SK-N-SH treated with all-trans-retinoic acid at 6 μM for 48 hours (cell line): Measurements from ENCODE around the gene FANCL.
"Not testable (repeated sequence)": the region's sequence is repeated elsewhere in the genome, so short reads cannot be mapped to it uniquely, and the experiment has no call there.

Experiments used
- ATAC-seq: fragments of 200-7000 bp; cut with Tn5 transposase; 3 replicates; pipeline ENCODE4 v1.9.1; 2020; ENCODE audit warnings: mild to moderate bottlenecking, moderate library complexity
- ARNTL ChIP-seq: fragments of 450-650 bp; formaldehyde crosslinking; IDR thresholded peaks from 2 replicates; pipeline ENCODE4 v1.5.0; 2020; ENCODE audit warnings: low read depth, mild to moderate bottlenecking, moderate library complexity, borderline replicate concordance
- BACH2 ChIP-seq: fragments of 250-450 bp; sonication (Bioruptor Pico); IDR thresholded peaks from 2 replicates; pipeline ENCODE4 v1.9.0; 2021; ENCODE audit warnings: mild to moderate bottlenecking, borderline replicate concordance
- CREB5 ChIP-seq: fragments of 250-450 bp; sonication (Bioruptor Pico); IDR thresholded peaks from 2 replicates; pipeline ENCODE4 v1.5.1; 2020; ENCODE audit warnings: low read depth, mild to moderate bottlenecking, moderate library complexity
- CSDC2 ChIP-seq: fragments of 250-450 bp; sonication (Bioruptor Pico); IDR thresholded peaks from 2 replicates; pipeline ENCODE4 v1.5.0; 2020; ENCODE audit warnings: mild to moderate bottlenecking, moderate library complexity
- CSRNP3 ChIP-seq: fragments of 250-450 bp; sonication (Bioruptor Pico); IDR thresholded peaks from 2 replicates; pipeline ENCODE4 v1.5.1; 2021; ENCODE audit warnings: mild to moderate bottlenecking, moderate library complexity
- ESRRG ChIP-seq: fragments of 250-450 bp; sonication (Bioruptor Pico); IDR thresholded peaks from 2 replicates; pipeline ENCODE4 v1.6.1; 2021; ENCODE audit warnings: mild to moderate bottlenecking
- GLIS3 ChIP-seq: fragments of 250-450 bp; sonication (Bioruptor Pico); IDR thresholded peaks from 2 replicates; pipeline ENCODE4 v1.5.0; 2020; ENCODE audit warnings: mild to moderate bottlenecking, moderate library complexity
- ISL1 ChIP-seq: fragments of 250-450 bp; sonication (Bioruptor Pico); IDR thresholded peaks from 2 replicates; pipeline ENCODE4 v2.1.2; 2022; ENCODE audit warnings: mild to moderate bottlenecking, moderate library complexity
- OSR1 ChIP-seq: fragments of 250-450 bp; sonication (Bioruptor Pico); IDR thresholded peaks from 2 replicates; pipeline ENCODE4 v1.8.0; 2022; ENCODE audit warnings: moderate library complexity, mild to moderate bottlenecking, inconsistent platforms
- PATZ1 ChIP-seq: fragments of 250-450 bp; sonication (Bioruptor Pico); IDR thresholded peaks from 2 replicates; pipeline ENCODE4 v1.8.0; 2020; ENCODE audit warnings: mild to moderate bottlenecking, moderate library complexity, borderline replicate concordance
- POU6F1 ChIP-seq: fragments of 250-450 bp; sonication (Bioruptor Pico); IDR thresholded peaks from 2 replicates; pipeline ENCODE4 v1.8.0; 2021; ENCODE audit warnings: low read depth, mild to moderate bottlenecking, moderate library complexity, borderline replicate concordance
- PPARA ChIP-seq: fragments of 250-450 bp; sonication (Bioruptor Pico); IDR thresholded peaks from 2 replicates; pipeline ENCODE4 v1.5.0; 2020; ENCODE audit warnings: mild to moderate bottlenecking, borderline replicate concordance
- RARB ChIP-seq: fragments of 250-450 bp; sonication (Bioruptor Pico); IDR thresholded peaks from 2 replicates; pipeline ENCODE4 v1.8.0; 2021; ENCODE audit warnings: mild to moderate bottlenecking, moderate library complexity
- SNAI2 ChIP-seq: fragments of 250-450 bp; sonication (Bioruptor Pico); IDR thresholded peaks from 2 replicates; pipeline ENCODE4 v1.5.0; 2020; ENCODE audit warnings: mild to moderate bottlenecking, moderate library complexity
- TCF4 ChIP-seq: fragments of 250-450 bp; sonication (Bioruptor Pico); IDR thresholded peaks from 2 replicates; pipeline ENCODE4 v1.8.0; 2021; ENCODE audit warnings: mild to moderate bottlenecking, moderate library complexity, borderline replicate concordance
- TOX ChIP-seq: fragments of 250-450 bp; sonication (Bioruptor Pico); IDR thresholded peaks from 2 replicates; pipeline ENCODE4 v1.8.0; 2021; ENCODE audit warnings: mild to moderate bottlenecking, moderate library complexity, borderline replicate concordance
- ZC3H10 ChIP-seq: fragments of 250-450 bp; sonication (Bioruptor Pico); IDR thresholded peaks from 2 replicates; pipeline ENCODE4 v1.5.1; 2021; ENCODE audit warnings: mild to moderate bottlenecking, moderate library complexity
- ZFP3 ChIP-seq: fragments of 250-450 bp; sonication (Bioruptor Pico); IDR thresholded peaks from 2 replicates; pipeline ENCODE4 v1.5.0; 2020; ENCODE audit warnings: mild to moderate bottlenecking, moderate library complexity
- ZFP30 ChIP-seq: fragments of 450-650 bp; formaldehyde crosslinking; IDR thresholded peaks from 2 replicates; pipeline ENCODE4 v1.5.0; 2022; ENCODE audit warnings: mild to moderate bottlenecking, moderate library complexity
- ZNF565 ChIP-seq: fragments of 450-650 bp; formaldehyde crosslinking; conservative IDR thresholded peaks from 2 replicates; pipeline ENCODE4 v1.5.0; 2020; ENCODE audit warnings: low read depth, mild to moderate bottlenecking, moderate library complexity
- ZNF70 ChIP-seq: fragments of 450-650 bp; formaldehyde crosslinking; IDR thresholded peaks from 2 replicates; pipeline ENCODE4 v1.5.0; 2020; ENCODE audit warnings: mild to moderate bottlenecking, moderate library complexity
- ZNF8 ChIP-seq: fragments of 450-650 bp; formaldehyde crosslinking; IDR thresholded peaks from 2 replicates; pipeline ENCODE4 v1.5.0; 2020; ENCODE audit warnings: mild to moderate bottlenecking, moderate library complexity

The FANCL gene

GRCh38 chr2:58194458-58194857, 46.7 kb downstream of the FANCL start (continued):
- no peak for TF ChIP-seq TOX (CRISPR knock-in tag)

GRCh38 chr2:58187022-58187421, 54.1 kb downstream of the FANCL start:
- ATAC-seq, result not testable (repeated sequence)

- ATAC-seq, result no peak
- no peak for TF ChIP-seq TOX (CRISPR knock-in tag)
- TF ChIP-seq SNAI2 (CRISPR knock-in tag), result no peak
- no peak for TF ChIP-seq CREB5 (CRISPR knock-in tag)
- no peak for TF ChIP-seq ZNF8 (CRISPR knock-in tag)
- TF ChIP-seq GLIS3 (CRISPR knock-in tag), result no peak
- no peak for TF ChIP-seq PATZ1 (CRISPR knock-in tag)
- TF ChIP-seq OSR1, result no peak
- no peak for TF ChIP-seq ZFP30
- no peak for TF ChIP-seq CSRNP3
- TF ChIP-seq TCF4, result no peak
- TF ChIP-seq ZNF70 (CRISPR knock-in tag), result no peak
- TF ChIP-seq BACH2 (CRISPR knock-in tag), result no peak
- TF ChIP-seq CSDC2, result no peak
- no peak for TF ChIP-seq ISL1 (CRISPR knock-in tag)
Measured at GRCh38 chr2:58186501-58186900, 54.6 kb downstream of the FANCL start.

GRCh38 chr2:58182527-58182926, 58.6 kb downstream of the FANCL start:
- TF ChIP-seq BACH2 (CRISPR knock-in tag), result no peak
- TF ChIP-seq ZFP30, result no peak
- no peak for TF ChIP-seq ZFP3 (CRISPR knock-in tag)
- no peak for TF ChIP-seq ESRRG
- no peak for TF ChIP-seq RARB (CRISPR knock-in tag)
- TF ChIP-seq, all 23 proteins: peak for 0
- no peak for ATAC-seq

GRCh38 chr2:58180635-58181034, 60.5 kb downstream of the FANCL start:
- ATAC-seq, result no peak
- TF ChIP-seq ZFP3 (CRISPR knock-in tag), result no peak
- no peak for TF ChIP-seq POU6F1 (CRISPR knock-in tag)
- no peak for TF ChIP-seq CSDC2
- no peak for TF ChIP-seq ISL1 (CRISPR knock-in tag)
- no peak for TF ChIP-seq ZC3H10 (CRISPR knock-in tag)
- no peak for TF ChIP-seq ESRRG
- TF ChIP-seq ZNF565 (CRISPR knock-in tag), result no peak
- TF ChIP-seq ARNTL (CRISPR knock-in tag), result no peak
- no peak for TF ChIP-seq CREB5 (CRISPR knock-in tag)
- TF ChIP-seq PPARA (CRISPR knock-in tag), result no peak
